Amniotic stem cell (primary cell): Measurements from ENCODE around the gene WWOX.

Experiments used
- DNase-seq: peaks from one replicate; lab custom pipeline; 2025; lab: John Stamatoyannopoulos, UW

WWOX gene

DNA sequence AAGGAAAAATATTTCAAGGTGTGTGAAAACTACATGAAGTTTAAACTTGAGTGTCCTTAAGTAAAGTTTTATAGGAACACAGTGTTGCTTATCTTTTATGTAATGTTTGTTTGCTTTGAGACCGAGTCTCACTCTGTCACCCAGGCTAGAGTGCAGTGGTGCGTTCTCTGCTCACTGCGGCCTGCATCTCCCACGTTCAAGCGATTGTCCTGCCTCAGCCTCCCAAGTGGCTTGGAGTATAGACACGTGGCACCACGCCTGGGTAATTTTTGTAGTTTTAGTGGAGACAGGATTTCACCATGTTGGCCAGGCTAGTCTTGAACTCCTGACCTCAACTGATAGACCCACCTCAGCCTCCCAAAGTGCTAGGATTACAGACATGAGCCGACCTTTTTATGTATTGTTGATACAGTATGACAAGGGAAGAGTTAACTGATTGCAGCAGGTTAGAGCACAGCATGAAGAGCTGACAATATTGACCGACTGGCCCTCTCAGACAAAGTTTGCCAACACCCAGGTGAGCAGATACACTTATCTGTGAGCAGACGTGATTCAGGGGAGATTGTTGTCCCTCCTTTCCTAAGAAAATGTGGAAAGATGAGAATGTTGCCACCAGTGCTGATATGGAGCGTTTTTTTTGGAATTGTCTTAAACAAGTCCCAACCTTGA lies 373.7 kb downstream of the WWOX start:
- DNase-seq: no peak

DNA sequence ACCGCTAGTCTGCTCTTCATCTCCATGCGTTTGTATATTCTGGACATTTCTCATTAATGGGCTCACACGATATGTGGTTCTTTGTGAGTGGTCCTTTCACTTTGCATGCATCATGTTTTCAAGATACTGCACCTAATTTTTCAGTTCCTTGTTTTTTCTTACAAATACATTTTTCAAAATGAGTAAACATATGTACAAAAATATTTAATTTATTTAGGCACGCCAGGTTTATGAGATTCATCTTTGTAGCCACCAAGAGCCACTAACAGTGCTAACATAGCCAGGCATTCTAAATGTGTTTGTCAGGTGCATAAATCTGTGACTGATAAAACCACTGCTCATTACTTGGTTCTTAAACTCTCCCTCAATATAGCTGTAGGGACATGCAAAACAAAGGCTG lies 375.3 kb downstream of the WWOX start:
- DNase-seq: no peak

DNA sequence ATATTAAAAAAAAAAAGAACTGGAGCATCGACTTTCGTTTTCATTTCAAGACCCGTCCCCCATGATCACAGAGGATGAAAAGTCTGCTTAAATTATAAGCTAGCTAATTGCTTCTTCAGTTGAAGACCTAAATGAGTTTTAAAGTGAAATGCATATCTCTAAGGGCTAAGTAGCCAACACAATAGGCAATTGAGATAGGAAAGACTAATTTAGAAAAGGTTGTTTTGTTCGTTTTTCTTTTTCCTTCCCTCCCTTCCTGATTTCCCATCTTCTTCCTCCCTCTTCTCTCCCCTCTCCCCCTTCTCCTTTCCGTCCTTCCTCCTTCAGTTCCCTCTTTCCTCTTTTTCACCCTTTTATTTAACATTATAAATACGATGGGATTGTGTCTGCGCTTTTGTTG lies 377.2 kb downstream of the WWOX start:
- no peak for DNase-seq

DNA sequence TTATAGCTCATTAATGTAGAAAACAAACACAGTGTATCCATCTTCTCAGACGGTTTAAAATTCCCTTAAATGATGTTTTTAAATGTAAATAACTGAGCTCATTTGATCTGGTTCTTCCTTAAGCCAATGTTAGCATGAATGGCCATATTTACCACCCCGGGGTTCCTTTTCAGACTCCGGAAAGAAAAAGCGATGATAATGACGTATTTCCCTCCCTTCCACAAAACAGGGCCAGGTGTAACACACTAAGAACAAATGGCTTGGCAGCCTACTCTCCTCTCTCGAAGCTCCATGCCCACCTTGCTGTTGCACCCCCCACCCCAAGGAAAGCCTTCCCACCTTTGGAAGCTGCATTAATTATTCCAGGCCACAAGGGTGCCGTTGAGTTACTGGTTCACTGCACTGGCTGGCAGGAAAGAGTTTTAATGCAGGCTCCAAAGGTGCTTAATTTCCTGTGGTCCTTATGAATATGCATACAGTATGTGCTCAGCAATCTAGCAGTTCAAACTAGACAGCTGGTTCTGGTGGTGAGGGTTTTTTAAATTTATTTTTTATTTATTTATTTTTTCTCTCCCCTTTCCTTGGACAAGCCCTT lies 378.9 kb downstream of the WWOX start:
- no peak for DNase-seq

DNA sequence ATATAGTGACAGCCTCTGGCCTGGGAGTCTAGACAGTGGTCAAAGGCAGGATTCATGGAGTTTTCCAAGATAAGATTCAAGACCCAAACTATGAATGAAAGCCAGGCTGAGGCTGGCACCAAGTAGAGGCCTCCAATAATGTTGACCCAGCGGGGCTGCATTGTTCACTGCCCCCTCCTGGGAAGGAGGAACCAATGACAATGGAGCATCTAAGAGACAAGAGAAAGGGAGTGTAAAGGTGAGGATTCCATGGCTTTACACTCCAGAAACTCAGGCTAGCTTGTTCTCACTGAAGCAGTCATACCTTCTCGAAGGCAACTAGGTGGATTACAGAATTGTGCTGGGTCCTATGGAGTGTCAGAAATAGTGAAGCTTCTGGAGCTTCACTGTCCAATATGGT lies 380.3 kb downstream of the WWOX start:
- DNase-seq: no peak

DNA sequence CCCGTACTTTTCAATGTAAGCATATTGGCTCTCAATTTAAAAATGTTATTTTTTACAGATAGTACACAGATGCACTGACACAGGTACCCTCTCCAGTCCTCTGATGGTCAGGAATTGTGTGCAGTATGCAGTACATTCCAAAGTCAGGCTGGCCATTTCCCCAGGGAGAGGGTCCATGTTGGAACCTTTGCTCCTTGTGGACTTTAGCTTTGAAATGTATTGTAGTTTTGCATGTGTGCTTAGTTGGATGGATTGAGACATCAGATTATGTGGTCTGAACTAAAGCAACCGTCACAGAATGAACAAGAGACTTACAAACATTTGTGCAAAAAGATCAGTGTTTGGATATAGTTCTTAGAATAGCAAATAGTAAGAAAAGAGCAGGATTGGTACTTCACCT lies 381.1 kb downstream of the WWOX start:
- no peak for DNase-seq

DNA sequence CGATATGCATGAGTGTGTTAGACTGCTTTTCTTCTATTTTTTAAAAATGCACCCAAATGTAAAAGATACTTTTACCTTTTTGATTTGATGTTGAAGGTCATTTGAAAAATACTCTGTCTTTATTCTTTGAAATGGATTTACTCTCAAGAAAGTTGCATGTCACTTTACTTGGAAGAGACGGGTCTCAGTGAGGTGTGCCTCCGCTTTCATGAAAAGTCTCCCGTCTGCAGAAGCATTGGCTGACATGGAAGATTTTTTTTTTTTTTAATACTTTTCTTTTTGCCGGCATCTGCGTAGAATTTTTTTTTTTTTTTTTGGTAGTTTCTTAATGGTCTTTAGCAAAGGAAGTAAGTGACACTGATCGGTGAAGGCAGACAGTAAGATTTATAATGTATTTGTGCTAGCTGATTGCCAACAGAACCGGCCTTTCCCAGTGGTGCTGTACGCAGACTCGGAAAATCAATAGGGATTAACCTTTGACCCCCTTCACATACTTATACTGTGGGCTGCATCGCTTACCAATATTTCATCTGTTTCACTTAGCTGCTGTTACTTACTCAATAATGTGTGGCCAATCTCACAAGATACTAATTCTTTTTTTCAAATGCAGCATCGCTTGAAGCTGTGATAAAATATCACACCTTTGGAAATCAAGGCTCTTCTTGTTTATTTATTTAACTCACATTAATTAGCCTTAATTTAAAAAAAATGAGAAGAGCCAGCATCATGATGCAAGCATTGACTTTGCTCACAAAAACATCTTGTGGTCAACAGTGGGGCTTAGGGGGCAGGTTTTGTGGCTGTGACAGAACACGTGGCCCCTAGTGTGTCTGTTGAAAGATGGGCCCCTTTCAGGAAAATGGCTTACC lies 383.9 kb downstream of the WWOX start:
- no peak for DNase-seq

DNA sequence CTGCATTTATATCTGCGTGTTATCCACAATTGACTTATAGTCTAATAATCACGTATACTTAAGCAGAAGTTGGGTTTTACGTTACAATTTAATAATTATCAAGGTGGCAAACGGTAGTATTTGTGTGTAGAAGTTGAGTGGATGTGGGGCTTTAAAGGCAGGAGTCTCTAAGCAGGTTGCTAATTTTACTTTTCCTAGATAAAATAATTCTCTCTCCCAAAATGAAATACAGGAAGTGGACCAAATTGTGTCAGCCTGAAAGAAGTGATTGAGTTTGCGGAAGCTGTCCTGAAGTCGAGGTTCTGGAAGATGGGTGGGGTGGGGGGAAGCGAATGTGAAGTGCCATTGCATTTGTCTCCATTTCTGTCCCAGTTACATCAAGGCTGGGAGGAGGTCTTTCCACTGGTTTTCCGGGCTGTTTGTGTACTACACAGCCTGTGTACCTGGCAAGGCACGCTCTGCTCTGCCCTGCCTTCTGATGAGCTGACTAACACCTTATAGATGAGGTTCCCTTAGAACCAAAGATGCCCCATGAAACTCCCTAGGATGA lies 385.1 kb downstream of the WWOX start:
- no peak for DNase-seq

DNA sequence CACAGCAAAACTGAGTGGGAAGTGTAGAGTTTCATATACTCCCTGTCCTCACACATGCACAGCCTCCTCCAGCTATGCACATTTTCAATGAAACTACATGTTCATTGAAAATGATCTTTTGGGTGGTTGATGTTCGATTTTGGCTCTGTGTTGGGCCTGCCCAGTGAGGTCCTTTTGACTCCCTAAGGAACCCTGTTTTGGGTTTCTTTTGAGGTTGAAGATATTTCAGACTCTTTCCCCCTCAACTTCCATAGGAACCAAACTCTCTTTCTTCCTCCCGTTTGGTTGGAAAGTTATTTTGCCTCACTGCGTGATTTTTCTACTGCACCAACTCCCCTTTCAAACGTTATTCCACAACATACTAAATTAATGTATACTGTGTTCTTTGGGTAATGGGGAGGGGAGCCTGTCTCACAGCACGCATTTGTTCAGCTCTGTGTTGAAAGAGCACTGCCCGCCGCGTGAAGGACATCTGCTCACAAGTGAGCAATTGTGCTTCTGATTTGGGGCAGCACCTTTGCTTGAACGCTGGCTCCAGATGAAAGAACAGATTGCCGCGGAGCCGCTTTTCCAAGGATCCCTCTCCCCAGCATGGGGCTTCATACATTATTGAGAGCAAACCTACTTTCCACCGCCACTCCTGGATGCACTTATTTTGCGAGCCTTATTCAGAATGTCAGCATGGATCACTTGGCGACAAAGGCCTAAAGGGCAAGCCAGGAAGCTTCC lies 385.9 kb downstream of the WWOX start:
- no peak for DNase-seq

DNA sequence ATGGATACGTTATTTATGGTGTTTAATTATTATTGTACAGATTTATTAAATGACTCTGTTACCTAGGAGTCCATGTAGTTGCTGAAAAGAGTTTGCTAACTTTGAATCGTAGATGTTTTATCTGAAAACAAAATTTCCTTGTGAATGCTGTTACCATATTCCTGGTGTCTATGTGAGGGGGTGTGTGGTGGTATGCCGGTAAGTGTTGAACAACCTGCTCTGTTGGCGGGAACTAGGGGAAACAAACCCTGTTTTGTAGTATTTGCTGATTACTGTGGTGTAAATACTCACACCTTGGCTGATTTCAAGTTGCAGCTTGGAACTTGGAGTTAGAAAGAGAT lies 386.4 kb downstream of the WWOX start:
- no peak for DNase-seq

DNA sequence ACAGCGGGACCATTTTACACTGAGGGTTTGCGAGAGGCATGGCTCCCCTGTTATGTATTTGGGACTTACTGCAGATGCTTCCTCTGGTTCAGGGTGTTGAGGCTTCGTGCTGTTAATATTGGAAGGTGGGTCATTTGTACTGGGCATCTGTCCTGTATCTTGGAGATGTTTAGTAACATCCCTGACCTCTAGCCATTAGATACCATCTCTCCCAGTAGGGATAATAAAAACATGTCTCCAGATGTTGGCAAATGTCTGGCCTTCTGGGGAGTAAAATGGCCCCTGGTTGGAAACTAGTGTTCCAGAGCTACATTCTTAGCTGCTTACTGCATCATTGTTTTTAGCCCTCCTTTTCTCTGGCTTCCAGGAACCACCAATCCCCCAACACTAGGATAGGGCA lies 388.0 kb downstream of the WWOX start:
- no peak for DNase-seq

DNA sequence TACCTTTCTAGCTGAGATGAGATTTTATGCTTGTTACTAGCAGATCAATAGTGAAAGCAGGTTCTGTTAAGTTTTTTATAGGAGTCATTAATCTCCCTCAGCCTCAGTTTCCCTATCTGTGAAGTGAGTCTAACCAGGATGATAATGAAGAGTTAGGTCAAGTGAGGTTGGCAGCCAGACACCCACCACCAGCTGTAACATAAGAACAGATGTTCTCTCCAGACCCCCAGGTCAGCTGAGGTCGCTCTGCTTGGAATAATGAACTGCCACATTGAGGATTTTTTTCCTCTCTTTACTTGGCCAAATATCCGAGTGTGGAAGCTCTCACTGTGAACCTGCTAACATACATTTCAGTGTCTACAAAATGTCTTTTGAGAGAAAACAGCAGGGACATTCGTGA lies 389.6 kb downstream of the WWOX start:
- no peak for DNase-seq

DNA sequence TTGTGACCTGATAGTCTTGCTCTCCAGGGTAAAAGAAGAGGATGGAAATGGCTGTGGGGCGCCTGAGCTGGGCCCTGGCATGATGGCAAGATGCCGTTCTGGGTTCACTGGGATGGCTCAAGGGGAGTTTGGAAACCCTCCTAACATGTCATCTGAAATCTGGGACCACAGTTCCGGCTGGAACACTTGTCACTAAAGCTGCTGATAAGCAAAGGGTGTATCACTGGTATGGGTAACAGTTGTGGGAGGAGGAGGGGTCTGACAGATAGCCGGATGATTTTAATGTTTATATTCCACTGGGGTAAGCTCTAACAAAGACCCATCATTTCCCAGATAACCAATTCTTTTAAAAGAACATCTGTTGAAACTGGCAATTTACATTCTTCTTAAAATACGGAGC lies 390.2 kb downstream of the WWOX start:
- DNase-seq: no peak

DNA sequence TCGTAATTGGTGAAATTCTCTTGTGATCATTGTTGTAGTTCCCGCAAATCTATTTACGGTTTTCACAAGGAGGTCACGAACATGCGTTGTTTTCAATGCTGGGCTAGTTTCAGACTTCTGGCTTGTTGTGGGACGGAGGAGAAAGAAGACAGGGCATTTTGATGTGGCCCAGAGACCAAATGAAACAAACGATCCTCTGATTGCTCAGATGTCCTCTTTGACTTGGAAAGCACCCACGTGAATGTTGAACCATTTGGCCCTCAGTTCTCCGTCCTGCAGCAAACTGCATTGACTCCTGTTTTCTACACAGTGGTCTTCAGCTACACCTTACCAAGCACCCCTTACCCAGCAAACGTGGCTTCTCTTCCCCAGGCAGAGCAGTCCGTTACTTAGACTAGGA lies 391.0 kb downstream of the WWOX start:
- DNase-seq: no peak

DNA sequence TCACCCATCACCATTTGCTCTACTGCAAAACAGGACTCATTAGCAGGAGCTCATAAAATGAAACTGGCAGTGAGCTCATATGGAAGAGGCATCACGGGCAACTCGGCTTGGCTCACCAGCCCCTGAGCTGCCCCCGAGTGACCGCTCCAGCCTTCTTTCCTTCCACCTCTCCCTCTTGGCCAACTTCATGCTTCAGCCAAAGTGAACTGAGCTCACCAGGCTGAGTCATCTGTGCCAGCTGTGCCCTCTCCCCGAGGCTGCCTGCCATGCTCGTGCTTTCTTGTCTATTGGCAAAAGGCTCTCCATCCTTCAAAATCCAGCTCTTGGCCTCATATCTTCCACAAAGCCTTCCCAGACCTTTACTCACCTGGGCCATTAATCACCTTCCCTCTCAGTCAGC lies 391.4 kb downstream of the WWOX start:
- DNase-seq: no peak

DNA sequence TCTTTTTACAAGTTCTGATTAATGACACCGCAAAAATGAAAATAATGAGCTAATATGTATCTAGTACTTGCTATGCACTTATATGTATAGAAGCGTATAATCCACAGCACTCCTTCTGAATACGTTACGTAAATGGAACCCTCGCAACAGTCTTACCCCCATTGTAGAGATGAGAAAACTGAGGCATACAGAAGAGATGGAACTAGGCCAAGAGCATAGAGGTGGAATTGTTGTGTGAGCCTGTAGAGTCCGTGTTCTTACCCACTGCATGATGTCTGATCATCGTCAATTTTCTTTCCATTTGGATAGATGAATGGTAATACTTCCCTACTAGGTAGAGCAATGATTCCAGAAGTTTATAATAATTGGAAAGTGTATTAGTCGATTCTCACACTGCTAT lies 394.1 kb downstream of the WWOX start:
- no peak for DNase-seq

DNA sequence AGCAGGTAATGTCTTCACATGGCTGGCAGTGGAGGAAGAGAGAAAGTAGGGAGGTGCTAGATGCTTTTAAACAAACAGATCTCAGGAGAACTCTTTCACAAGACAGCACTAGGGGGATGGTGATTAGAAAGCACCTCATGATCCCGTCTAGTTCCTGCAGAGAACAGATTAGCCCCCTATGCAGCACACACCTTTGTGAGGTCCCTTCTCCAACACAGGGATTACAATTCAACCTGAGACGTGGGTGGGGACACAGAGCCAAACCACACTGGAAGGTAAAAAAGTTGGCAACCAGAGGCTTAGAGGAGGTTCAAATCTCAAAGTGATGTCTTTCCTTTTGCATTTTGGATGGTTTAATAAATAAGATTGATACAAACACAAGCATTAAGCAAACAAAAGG lies 394.7 kb downstream of the WWOX start:
- no peak for DNase-seq

DNA sequence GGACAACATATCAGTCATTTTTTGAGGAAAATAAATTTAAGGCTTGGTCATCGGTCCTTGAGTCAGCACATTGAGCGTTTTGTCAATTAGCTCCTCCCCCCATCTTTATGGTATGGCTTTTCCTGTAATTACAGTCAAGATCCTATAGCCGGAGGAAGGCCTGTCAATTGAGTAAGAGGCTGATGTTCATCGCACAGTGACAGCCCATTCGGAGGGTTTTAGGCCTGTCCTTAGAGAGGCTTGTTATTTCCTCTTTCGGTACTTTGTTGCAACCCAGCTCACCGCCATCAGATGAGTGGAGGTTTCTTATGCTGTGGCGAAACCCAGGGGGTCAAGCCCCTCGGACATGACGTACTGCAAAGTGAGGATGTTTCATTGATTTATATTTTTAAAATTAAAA lies 395.2 kb downstream of the WWOX start:
- no peak for DNase-seq

DNA sequence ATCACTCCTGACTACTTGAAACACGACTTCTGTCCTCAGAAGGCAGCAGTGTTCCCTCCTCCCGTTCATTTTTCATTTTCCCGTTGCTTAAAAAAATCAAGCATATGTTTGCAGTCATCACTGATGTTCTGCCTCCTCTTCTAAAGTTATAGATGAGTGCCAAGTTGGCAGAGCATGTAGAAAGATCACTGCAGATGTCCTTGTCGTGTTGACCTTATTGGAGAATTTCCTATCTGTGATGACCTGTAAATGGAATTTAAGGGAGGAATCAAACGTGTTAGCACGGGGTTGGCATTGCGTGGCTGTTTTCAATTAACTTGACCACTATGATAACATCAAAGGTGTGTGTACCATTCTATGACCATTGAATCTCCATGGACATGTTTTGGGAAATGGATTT lies 396.7 kb downstream of the WWOX start:
- no peak for DNase-seq

DNA sequence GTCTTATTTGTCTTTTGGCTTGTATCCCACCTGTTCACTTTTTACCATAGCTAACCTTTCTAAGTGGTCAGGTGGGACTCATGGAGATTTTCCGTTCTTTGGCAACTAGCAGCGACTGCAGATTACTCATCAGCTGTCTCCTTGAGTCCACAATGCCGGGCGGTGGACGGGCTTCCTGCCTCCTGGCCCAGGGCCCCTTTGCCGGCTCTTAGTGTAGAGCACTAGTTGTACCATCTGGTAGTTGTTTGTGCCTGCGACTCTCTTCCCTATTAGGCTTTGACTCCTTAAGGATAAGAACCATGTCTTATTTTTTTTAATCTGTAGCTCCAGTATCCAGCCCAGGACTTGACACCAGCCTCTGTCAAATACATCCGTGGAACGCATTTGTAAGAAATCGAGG lies 399.9 kb downstream of the WWOX start:
- no peak for DNase-seq

DNA sequence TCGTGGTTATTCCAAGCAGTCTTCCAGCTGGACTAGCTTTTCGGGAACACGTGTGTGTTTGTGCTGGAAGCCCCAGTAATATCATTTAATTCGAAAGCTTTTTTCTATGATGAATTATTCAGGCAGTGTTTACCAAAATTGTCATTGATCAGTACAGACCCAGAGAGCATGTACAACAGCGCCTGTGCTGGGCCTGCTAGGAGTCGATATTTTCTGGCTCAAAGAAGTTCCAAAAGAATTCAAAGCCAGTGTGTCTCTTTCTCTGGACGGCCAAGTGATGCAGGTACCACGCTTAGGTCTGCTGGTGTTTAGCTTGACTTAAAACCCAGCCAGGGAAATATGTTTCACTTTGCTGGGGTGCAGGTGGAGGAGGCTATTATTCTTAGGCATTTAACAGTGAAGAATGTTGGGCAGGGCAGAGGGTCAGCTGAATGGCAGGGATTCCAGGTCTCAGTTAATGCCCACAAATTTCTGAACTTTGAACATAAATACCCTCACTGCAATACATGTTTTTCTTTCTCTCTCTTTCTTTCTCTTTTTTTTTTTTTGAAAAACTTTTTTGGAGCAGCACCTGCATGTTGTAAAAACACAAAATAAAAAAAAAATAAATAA lies 401.3 kb downstream of the WWOX start:
- no peak for DNase-seq

DNA sequence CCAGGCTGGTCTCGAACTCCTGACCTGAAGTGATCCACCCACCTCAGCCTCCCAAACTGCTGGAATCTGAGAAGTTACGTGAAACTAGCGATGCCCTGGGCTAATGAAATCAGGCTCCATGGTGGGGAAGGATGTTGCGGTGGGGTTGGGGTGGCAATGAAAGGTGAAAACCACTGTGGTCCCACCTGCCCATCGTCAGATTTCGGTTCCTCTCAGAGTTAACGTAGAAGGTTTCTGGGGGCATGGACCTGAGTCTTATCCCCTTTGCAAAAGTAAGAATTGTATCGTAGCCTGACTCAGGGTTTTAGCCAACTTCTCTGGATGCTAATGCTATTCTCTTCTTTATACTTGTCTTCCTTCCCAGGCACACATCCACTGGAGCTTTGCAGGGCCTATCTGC lies 402.3 kb downstream of the WWOX start:
- DNase-seq: no peak
